OCI-LY7 (cell line): ENCODE measurements around the gene DNER.

ENCODE experiments used
- EZH2phosphoT487 ChIP-seq: fragments of 200-600 bp; sonication (generic); IDR thresholded peaks from 2 replicates; pipeline ENCODE4 v1.6.1; 2018; ENCODE audit warnings: low read depth, borderline replicate concordance, mild to moderate bottlenecking, mixed run types, antibody characterized with exemption, low read length, moderate library complexity, mixed read lengths
- TF ChIP-seq, protein P1 (sequence below): fragments of 200-600 bp; sonication (generic); conservative IDR thresholded peaks from 2 replicates; pipeline ENCODE4 v1.5.1; 2014; ENCODE audit warnings: mild to moderate bottlenecking, antibody characterized with exemption, low read length, moderate library complexity, mixed read lengths

DNA sequence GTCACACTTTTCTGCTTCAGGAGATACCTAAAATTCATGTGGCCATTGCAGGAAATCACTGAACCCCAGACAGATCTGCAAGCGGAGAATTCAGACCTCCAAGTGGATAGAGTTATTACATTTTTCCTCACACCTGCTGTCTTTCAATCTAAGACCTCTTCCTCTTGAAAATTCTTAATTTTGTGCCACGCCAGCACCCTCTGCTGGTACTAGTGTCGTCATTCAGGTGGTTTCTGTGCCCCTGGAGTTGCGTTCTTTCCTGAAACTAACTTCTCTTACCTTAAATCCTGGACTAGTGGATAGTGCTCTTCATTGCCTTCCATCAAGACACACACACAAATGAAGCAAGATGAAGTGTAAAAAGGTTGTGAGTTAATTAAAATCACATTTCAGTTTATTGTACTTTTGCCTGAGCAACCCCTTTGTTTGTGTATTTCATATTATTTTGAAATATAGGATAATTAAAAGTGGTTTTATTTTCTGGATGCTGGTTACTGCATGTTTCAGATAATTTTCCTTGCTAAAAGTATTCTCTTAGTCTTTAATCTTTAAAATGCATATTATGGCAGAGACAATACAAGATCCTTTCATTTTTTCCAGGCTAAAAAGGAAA is 1.6 kb upstream of the DNER start:
- TF ChIP-seq, protein P1, sequence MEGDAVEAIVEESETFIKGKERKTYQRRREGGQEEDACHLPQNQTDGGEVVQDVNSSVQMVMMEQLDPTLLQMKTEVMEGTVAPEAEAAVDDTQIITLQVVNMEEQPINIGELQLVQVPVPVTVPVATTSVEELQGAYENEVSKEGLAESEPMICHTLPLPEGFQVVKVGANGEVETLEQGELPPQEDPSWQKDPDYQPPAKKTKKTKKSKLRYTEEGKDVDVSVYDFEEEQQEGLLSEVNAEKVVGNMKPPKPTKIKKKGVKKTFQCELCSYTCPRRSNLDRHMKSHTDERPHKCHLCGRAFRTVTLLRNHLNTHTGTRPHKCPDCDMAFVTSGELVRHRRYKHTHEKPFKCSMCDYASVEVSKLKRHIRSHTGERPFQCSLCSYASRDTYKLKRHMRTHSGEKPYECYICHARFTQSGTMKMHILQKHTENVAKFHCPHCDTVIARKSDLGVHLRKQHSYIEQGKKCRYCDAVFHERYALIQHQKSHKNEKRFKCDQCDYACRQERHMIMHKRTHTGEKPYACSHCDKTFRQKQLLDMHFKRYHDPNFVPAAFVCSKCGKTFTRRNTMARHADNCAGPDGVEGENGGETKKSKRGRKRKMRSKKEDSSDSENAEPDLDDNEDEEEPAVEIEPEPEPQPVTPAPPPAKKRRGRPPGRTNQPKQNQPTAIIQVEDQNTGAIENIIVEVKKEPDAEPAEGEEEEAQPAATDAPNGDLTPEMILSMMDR: peak; percentile 85
- TF ChIP-seq EZH2phosphoT487: no peak
